PC-9 (cell line): Measurements from ENCODE around the gene ADAT3.
"Not testable (repeated sequence)": the region's sequence is repeated elsewhere in the genome, so short reads cannot be mapped to it uniquely, and the experiment has no call there.

ENCODE experiments used
- CTCF ChIP-seq: fragments of 200-600 bp; sonication (generic); conservative IDR thresholded peaks from 2 replicates; pipeline ENCODE4 v1.6.1; 2017; ENCODE audit warnings: mixed run types, antibody characterized with exemption, mild to moderate bottlenecking, moderate library complexity
- EZH2 ChIP-seq: fragments of 200-600 bp; sonication (generic); IDR thresholded peaks from 2 replicates; pipeline ENCODE4 v1.8.0; 2017; ENCODE audit warnings: antibody characterized with exemption, low read depth

DNA sequence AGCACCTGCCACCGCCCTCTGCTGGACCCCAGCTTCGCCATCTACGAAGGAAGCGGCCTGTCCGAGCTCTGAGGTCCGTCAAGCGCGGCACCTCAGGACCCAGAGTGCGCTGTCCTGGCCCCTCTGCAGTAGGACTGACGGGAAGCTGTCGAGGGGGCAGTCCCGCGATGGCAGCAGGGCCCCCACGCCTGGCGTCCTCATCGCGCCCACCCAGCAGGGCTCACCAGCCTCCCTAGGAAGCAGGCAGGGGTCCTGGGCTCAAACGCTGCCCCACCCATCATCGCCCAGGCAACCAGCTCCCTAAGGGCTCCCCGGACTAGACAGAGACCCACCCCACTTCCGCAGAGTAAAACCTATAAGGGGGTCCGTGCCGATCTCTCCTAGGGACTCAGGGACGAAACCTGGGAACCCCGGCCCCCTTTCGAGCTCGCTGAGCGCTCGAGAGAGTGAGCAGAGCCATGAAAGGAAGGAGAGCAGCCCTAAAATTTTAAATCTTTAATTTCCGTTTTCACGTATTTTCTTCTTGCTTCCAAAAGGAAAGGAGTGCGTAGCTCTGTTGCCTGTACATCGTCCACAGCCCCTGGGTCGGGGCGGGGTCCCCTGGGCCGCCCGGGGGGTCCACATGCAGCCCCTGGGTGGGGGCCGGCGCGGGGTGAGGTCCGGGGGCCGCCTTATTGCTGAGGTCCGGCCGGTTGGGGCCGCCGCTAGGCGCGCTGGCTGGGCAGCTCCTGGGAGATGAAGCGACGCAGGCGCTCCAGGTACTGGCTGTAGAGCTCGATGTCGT lies 28.5 kb upstream of the ADAT3 start:
- TF ChIP-seq EZH2, CTCF: not testable (repeated sequence)
